Measurements from ENCODE around the gene DDX1.
"Not testable (repeated sequence)": the region's sequence is repeated elsewhere in the genome, so short reads cannot be mapped to it uniquely, and the experiment has no call there.

GRCh38 chr2:15612101-15612500 is 20.4 kb downstream of the DDX1 start:
- not testable (repeated sequence) for TF ChIP-seq NR2C2 (IDR thresholded peaks at IDR 0.05; ENCODE audit: borderline replicate concordance, control insufficient read depth, insufficient read length, low read depth); YBX1 (IDR thresholded peaks at IDR 0.05); RFX5 (IDR thresholded peaks at IDR 0.05; ENCODE audit: low read depth, low read length); REST (IDR thresholded peaks at IDR 0.05; ENCODE audit: low read depth, low read length); CTCF (IDR thresholded peaks at IDR 0.05 in 2 of 3, conservative IDR thresholded peaks at IDR 0.05 in 1 of 3; ENCODE audit: control insufficient read depth in 2 of 3, extremely low read depth in 1 of 3, insufficient read depth in 1 of 3, low read depth in 3 of 3, low read length in 3 of 3); POLR2A (IDR thresholded peaks at IDR 0.05; ENCODE audit: low read depth, low read length); MAX (IDR thresholded peaks at IDR 0.05; ENCODE audit: low read depth, low read length); MEF2B (IDR thresholded peaks at IDR 0.05; ENCODE audit: partially characterized antibody, poor library complexity, severe bottlenecking); SMC3 (IDR thresholded peaks at IDR 0.05; ENCODE audit: borderline replicate concordance, low read length)
- TF ChIP-seq, protein P1, sequence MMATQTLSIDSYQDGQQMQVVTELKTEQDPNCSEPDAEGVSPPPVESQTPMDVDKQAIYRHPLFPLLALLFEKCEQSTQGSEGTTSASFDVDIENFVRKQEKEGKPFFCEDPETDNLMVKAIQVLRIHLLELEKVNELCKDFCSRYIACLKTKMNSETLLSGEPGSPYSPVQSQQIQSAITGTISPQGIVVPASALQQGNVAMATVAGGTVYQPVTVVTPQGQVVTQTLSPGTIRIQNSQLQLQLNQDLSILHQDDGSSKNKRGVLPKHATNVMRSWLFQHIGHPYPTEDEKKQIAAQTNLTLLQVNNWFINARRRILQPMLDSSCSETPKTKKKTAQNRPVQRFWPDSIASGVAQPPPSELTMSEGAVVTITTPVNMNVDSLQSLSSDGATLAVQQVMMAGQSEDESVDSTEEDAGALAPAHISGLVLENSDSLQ (IDR thresholded peaks at IDR 0.05) = not testable (repeated sequence)
